RWPE2 (cell line): ENCODE measurements around the gene C5.
A peak's percentile ranks its signal among the peaks of the same experiment; 100 is the strongest.

Experiments
- ATAC-seq: fragments of 200-7000 bp; cut with Tn5 transposase; 3 replicates; pipeline ENCODE4 v1.9.1; 2021; ENCODE audit warnings: low read depth
- DNase-seq: peaks from one replicate; pipeline ENCODE4 v3.0.0-alpha.2; 2020; ENCODE audit warnings: low spot score
- H3K27ac ChIP-seq: fragments of 450-650 bp; 2 replicates; pipeline ENCODE4 v1.5.1; 2017; ENCODE audit warnings: mild to moderate bottlenecking; ENCODE audit not compliant: poor library complexity, severe bottlenecking
- H3K27me3 ChIP-seq: fragments of 250-450 bp; sonication (Bioruptor Pico); 2 replicates; pipeline ENCODE4 v1.5.1; 2021; ENCODE audit warnings: mild to moderate bottlenecking, moderate library complexity; ENCODE audit not compliant: insufficient read depth, poor library complexity, severe bottlenecking
- H3K36me3 ChIP-seq: fragments of 250-450 bp; sonication (Bioruptor Pico); 2 replicates; pipeline ENCODE4 v1.5.1; 2020; ENCODE audit warnings: low read depth, mild to moderate bottlenecking, moderate library complexity
- H3K4me1 ChIP-seq: fragments of 250-450 bp; sonication (Bioruptor Pico); 2 replicates; pipeline ENCODE4 v1.5.1; 2021; ENCODE audit warnings: mild to moderate bottlenecking, moderate library complexity; ENCODE audit not compliant: insufficient read depth, poor library complexity, severe bottlenecking
- H3K4me3 ChIP-seq: fragments of 250-450 bp; sonication (Bioruptor Pico); 2 replicates; pipeline ENCODE4 v1.5.1; 2021; ENCODE audit warnings: mild to moderate bottlenecking, moderate library complexity; ENCODE audit not compliant: severe bottlenecking
- H3K9me3 ChIP-seq: fragments of 250-450 bp; sonication (Bioruptor Pico); 2 replicates; pipeline ENCODE4 v1.5.1; 2021; ENCODE audit warnings: mild to moderate bottlenecking, moderate library complexity; ENCODE audit not compliant: severe bottlenecking
- TF ChIP-seq, protein P1 (sequence below): fragments of 450-650 bp; IDR thresholded peaks from one replicate; pipeline ENCODE4 v1.5.1; 2017; ENCODE audit warnings: mild to moderate bottlenecking, moderate library complexity; ENCODE audit not compliant: poor library complexity, severe bottlenecking

The C5 gene

DNA sequence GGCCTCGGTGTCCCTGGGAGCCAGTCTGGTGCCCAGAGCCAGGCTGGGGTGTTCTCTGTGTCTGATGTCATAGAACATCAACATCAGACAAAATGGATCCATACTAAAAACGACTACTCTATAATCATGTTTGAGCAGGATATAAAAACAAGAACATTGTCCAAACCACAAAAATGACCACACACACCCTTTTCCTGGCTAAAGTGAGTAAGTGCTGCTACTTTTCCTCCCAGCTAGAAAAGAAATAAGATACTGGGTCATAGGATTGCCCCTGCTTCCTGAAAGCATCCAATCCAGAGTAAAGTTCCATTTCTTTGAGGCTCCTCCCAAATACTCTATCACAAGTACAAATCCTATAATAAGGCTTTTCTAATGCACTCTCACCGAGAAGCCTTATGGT is 103.8 kb downstream of the C5 start:
- Histone ChIP-seq H3K4me1 (peaks cover 30% of the 10 kb centered on the region), H3K27me3 (no peaks in the 10 kb centered on the region), H3K36me3 (no peaks in the 10 kb centered on the region), H3K27ac (peak overlapping the region; percentile 17), H3K9me3 (no peaks in the 10 kb centered on the region), H3K4me3 (no peak overlapping the region)
- TF ChIP-seq, protein P1, sequence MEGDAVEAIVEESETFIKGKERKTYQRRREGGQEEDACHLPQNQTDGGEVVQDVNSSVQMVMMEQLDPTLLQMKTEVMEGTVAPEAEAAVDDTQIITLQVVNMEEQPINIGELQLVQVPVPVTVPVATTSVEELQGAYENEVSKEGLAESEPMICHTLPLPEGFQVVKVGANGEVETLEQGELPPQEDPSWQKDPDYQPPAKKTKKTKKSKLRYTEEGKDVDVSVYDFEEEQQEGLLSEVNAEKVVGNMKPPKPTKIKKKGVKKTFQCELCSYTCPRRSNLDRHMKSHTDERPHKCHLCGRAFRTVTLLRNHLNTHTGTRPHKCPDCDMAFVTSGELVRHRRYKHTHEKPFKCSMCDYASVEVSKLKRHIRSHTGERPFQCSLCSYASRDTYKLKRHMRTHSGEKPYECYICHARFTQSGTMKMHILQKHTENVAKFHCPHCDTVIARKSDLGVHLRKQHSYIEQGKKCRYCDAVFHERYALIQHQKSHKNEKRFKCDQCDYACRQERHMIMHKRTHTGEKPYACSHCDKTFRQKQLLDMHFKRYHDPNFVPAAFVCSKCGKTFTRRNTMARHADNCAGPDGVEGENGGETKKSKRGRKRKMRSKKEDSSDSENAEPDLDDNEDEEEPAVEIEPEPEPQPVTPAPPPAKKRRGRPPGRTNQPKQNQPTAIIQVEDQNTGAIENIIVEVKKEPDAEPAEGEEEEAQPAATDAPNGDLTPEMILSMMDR, result no peak
- peak; percentile 61; the same call in 1 of the 3 replicates for ATAC-seq
- no peak for DNase-seq

DNA sequence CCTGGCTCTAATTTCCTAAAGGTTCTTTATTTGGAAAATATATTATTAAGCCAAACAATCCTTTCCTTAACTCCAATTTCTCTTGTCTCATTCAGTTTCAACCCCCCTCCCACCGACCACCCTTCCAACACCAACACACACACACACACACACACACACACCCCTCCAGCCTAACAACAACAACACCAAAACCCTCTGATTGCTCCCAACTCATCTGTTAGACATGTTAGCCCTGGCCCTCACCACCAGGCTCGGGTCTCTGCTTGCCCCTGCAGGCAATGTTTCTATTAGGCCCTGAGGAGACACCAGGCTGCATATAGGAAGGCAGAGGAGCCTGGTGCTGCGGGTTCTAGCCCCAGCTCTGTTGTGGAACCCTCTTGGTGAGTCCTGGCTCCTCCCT is 105.1 kb downstream of the C5 start:
- H3K27me3 ChIP-seq, result no peaks in the 10 kb centered on the region
- H3K4me1 ChIP-seq, result peaks cover 37% of the 10 kb centered on the region
- no peak for DNase-seq
- no peak overlapping the region for H3K27ac ChIP-seq
- no peaks in the 10 kb centered on the region for H3K36me3 ChIP-seq
- no peaks in the 10 kb centered on the region for H3K9me3 ChIP-seq
- H3K4me3 ChIP-seq, result no peak overlapping the region
- ATAC-seq, result no peak
- TF ChIP-seq, protein P1, result no peak

DNA sequence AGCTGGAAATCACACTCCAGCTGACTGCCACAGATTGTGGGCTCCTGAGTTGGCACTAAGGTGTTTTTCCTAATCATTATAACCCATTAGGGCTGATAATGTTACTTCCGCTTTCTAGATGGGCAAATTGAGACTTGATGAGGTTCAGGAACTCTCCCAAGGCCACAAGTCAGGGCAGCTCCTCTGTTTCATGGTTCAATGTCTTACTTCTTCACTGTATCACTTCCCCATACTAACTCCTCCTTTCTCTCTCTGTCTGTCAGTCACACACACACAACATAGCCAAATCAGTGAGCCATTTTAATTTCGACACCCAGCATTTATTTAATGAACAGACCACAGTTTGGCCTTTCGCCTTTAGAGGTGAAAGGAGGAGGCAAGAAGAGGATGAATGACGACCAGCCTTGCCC is 105.6 kb downstream of the C5 start:
- DNase-seq, result no peak
- TF ChIP-seq, protein P1, result no peak
- no peaks in the 10 kb centered on the region for H3K36me3 ChIP-seq
- no peaks in the 10 kb centered on the region for H3K9me3 ChIP-seq
- no peak overlapping the region for H3K4me3 ChIP-seq
- no peaks in the 10 kb centered on the region for H3K27me3 ChIP-seq
- H3K4me1 ChIP-seq, result peaks cover 37% of the 10 kb centered on the region
- no peak for ATAC-seq
- no peak overlapping the region for H3K27ac ChIP-seq

DNA sequence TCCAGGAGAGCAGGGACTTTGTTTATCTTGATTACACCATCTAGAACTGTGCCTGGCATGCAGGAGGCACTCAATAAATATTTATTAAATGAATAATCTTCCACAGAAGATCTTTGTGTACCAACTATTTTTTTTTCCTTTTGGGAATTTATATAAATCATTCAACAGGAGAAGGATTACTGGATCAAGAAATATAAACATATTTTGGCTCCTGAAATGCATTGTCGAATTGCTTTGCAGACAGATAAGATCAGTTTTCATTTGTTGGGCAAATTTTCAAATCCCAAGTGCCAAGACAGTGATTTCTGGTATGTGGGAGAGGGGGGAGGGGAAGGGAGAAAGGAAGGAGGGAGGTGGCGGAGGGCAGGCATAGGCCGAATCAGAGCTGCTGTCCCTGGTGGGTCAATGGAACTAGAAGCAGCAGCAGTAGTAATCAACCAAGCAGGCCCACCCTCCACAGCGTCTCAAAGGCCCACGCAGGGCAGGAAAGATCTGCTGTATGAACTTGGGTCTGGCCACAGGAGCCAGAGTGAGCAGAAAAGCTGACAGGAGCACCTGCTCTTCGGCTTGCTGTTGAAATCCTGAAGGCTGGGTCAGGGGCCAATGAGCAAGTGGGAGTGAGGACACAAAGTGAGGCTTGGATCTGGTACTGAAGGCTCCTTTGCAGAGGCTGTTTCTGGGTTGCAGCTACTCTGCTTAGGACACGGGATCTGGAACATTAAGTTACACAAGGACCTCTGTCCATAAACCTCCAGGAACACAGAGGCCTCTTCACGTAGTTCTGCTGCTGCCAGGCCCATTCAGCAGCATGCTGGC is 107.7 kb downstream of the C5 start:
- no peaks in the 10 kb centered on the region for H3K36me3 ChIP-seq
- H3K9me3 ChIP-seq, result no peaks in the 10 kb centered on the region
- peaks cover 37% of the 10 kb centered on the region for H3K4me1 ChIP-seq
- no peak overlapping the region for H3K4me3 ChIP-seq
- TF ChIP-seq, protein P1, result no peak
- DNase-seq, result no peak
- ATAC-seq, result peak; percentile 34; the same call in 2 of the 3 replicates
- no peaks in the 10 kb centered on the region for H3K27me3 ChIP-seq
- H3K27ac ChIP-seq, result peak overlapping the region; percentile 64
